ES-I3 (cell line): ENCODE data around the gene KSR1.

Experiments
- H3K36me3 ChIP-seq: 2 replicates; pipeline ENCODE4 v1.6.1; 2013; ENCODE audit warnings: mild to moderate bottlenecking, low read length, control low read depth, moderate library complexity; ENCODE audit not compliant: insufficient read depth
- H3K4me1 ChIP-seq: 2 replicates; pipeline ENCODE4 v1.6.1; 2013; ENCODE audit warnings: mild to moderate bottlenecking, control low read depth, low read length; ENCODE audit not compliant: insufficient read depth
- H3K9ac ChIP-seq: 2 replicates; pipeline ENCODE4 v1.6.1; 2013; ENCODE audit warnings: low read depth, mild to moderate bottlenecking, low read length, moderate library complexity
- H3K9me3 ChIP-seq: 2 replicates; pipeline ENCODE4 v1.6.1; 2013; ENCODE audit warnings: mild to moderate bottlenecking, low read length, moderate library complexity; ENCODE audit not compliant: control insufficient read depth, insufficient read depth

The KSR1 gene

DNA sequence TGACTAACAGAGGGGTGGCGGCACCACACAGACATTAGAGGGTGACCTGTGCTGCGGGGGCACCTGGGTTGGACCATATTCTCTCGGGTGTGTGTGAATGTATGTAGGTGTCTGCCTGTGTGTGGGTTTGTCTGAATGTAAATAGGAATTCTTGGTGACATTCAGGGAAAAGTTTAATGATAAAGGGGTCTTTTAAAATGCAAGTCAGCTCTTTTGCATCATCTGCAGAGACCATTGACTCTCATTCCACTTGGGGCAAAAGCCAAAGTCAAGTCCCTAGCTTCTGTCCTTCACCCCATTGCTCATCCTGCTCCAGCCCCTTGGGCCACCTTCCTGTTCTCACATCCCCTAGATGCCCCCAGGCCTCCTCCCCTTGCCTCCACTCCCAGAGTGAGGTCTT, 23.6 kb downstream of the KSR1 start:
- Histone ChIP-seq H3K36me3 (no peaks in the 10 kb centered on the region), H3K9ac (no peak overlapping the region), H3K9me3 (no peaks in the 10 kb centered on the region), H3K4me1 (peaks cover 48% of the 10 kb centered on the region)

DNA sequence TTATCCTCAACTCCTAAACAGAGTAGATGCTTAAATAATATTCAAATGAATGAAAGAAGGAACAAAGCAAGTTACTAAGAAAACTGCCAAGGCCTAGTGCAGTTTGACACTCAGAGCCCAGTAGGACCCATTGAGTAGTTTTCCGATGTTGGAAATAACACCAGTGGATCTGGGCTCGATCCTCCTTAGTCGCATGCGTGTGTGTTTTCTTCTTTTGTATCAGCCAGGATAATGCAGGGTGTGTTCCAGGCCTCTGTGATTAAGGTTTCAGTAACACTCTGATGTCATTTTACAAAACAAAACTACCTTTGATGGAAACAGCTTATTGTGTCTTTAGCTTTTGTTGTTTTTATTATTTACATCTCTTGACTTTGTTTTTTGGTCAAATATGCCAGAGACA, 24.5 kb downstream of the KSR1 start:
- H3K4me1 ChIP-seq, result peaks cover 42% of the 10 kb centered on the region
- H3K9me3 ChIP-seq, result no peaks in the 10 kb centered on the region
- H3K9ac ChIP-seq, result no peak overlapping the region
- no peaks in the 10 kb centered on the region for H3K36me3 ChIP-seq

DNA sequence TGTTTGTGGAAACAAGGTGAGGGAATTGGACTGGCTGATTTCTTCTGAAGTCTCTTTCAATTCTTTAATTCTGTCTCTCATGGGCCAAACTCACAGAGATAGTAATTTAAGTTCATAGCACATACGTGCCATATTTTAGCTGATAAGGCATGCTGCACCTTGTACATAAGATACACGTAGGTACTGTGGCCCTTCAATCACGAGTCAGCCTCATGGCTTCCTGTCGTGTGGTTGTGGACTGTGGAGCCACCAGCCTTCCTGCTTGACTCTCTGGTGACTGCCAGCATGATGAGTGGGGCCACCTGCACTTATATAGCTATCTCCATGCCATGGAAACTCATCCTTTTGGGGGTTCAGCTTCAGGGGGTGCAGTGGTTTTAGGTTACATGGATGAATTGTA, 25.1 kb downstream of the KSR1 start:
- H3K4me1 ChIP-seq, result peaks cover 39% of the 10 kb centered on the region
- no peaks in the 10 kb centered on the region for H3K36me3 ChIP-seq
- no peaks in the 10 kb centered on the region for H3K9me3 ChIP-seq
- H3K9ac ChIP-seq, result no peak overlapping the region

DNA sequence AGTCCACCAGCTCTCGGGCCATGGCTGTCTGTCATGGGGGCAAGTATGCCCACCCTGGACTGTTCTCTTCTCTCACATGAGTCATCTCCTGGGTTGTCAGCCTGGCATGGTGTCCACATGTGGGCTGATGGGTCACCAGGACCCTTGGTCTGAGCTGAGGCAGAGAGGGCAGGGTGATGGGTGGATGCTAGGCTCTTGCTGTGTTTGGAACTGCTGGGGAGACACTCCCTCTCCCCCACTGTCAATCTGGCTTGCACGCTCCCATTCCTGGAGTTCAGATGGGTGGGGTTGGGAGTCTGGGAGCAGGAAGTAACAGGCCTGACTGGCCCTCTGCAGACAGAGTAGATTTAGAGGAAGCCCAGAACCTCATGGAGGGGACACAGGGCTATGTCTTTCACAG, 28.9 kb downstream of the KSR1 start:
- Histone ChIP-seq H3K36me3 (no peaks in the 10 kb centered on the region), H3K4me1 (peaks cover 20% of the 10 kb centered on the region), H3K9ac (no peak overlapping the region), H3K9me3 (peaks cover 3% of the 10 kb centered on the region; the same call in 1 of the 2 replicates)

DNA sequence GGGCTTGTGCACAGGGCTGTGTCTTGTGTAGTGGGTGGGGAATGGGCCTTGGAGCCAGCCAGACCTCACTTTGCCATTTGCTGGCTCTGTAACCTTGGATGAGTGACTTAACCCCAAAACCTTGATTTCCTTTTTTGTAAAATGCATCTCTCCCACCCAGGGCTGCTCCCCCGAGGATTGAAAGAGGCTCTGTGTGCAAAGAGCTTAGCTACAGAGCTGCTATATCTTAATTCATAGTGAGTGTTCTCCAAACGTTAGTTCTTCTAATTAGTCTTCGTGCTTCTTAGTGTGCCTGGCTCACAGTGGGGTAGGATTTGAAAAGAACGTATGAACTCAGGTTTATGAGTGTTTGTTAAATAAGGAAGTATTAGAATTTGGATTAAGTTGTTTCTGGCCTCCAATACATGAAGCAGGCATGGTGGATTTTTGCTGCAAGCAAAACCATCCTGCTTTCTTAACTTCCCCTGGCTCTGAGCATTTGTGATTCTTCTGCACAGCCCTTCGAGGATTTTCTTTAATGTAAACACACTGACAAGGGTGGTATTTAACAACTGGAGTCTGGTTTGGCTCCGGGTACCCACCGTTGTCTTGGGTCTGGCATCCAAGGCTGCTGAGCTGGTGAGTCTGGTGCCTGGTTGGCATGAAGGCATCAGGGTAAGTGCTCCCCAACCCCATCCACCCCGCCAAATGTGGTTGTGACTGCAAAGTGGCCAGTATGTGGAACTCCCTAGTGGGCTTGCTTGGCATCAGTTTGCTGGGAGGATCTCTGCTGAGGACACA, 29.7 kb downstream of the KSR1 start:
- Histone ChIP-seq H3K9ac (no peak overlapping the region), H3K36me3 (no peaks in the 10 kb centered on the region), H3K9me3 (peaks cover 3% of the 10 kb centered on the region; the same call in 1 of the 2 replicates), H3K4me1 (peaks cover 12% of the 10 kb centered on the region)

DNA sequence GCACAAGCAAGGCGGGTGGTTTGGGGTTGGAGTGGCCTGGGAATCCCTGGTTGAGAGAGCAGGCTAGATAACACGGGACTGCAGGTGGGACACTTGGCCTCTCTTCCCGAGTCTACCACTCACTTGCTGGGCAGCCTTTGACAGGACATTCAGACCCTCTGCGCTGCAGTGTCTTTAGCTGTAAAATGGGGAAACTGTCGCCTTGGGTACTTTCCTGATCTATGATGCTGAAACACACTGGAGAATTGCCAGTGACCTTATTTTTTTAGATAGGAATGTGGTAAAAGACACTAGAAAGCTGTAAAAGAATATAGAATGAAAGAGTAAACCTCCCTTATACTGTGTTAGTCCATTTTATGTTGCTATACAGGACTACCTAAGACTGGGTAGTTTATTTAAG, 30.5 kb downstream of the KSR1 start:
- H3K9me3 ChIP-seq, result peaks cover 3% of the 10 kb centered on the region; the same call in 1 of the 2 replicates
- H3K36me3 ChIP-seq, result no peaks in the 10 kb centered on the region
- H3K9ac ChIP-seq, result no peak overlapping the region
- H3K4me1 ChIP-seq, result peaks cover 13% of the 10 kb centered on the region

DNA sequence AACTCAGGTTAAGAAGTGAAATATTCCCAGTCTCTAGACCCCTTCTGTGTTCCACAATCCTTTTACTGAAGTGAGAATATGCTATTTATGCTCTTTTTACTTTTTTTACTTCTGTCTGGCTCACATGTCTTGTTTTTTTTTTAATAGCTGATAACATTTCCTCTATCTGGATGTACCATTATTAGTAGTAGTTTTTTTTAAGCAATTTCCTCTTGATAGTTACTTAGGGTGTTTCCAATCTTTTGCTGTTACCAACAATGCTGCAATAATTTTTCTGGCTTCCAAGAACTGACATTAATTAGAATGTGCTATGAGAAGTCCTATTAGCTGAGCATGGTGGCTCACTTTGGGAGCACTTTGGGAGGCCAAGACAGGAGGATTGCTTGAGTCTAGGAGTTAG, 32.0 kb downstream of the KSR1 start:
- no peak overlapping the region for H3K9ac ChIP-seq

DNA sequence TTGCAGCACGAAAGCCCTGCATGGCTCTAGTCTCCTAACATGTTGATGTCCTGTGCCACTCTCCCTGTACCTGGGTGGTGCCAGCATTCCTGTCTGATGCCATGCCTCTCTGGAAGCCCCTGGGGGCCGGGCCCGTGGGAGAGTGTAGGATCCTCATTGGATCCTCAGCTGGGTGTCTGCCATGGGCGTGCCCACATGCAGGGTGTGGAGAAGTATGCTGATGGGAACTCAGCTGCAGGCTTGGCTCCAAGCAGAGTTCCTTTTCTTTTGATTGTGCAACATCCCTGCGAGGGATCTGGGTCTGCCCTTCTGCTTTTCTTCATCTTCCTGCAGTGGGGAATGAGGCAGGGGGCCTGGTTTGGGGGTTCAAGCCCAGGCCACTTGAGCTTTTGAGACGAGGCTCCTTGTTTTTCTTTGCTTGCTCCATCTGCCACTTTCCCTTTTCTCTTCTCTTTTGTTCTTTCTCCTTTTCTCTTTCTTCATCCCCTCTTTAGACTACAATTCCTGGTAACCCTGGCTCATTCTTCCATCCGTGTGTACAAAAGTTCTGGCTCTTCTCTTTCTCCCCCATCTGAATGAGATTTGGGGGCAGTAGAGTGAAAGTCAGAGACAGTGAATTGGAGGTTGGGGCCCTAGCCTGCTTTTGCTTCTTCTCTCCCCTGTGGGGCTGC, 32.9 kb downstream of the KSR1 start:
- Histone ChIP-seq H3K9me3 (peaks cover 3% of the 10 kb centered on the region; the same call in 1 of the 2 replicates), H3K36me3 (no peaks in the 10 kb centered on the region), H3K9ac (no peak overlapping the region), H3K4me1 (peaks cover 37% of the 10 kb centered on the region)

More for the DNA sequence above, 32.0 kb downstream of the KSR1 start:
- peaks cover 28% of the 10 kb centered on the region for H3K4me1 ChIP-seq
- no peaks in the 10 kb centered on the region for H3K36me3 ChIP-seq
- H3K9me3 ChIP-seq, result peaks cover 3% of the 10 kb centered on the region; the same call in 1 of the 2 replicates

DNA sequence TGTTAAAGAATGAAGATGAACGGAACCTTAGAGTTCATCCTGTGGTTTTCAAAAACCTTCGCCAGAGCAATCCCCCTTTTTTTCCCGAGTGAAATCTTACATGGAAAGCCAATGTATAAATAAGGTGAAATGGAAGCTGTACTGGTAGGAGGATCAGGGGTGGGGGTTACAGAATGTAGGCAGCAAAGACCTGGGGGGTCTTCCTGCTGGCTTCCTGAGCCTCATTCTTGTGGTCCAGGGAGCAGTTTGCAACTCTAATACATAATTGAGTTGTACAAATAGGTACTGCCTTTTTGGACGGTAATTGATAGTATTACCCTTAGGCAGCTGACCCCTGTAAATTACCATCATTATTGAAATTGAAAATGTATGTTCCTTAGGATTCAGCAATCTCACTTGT, 34.1 kb downstream of the KSR1 start:
- Histone ChIP-seq H3K36me3 (no peaks in the 10 kb centered on the region), H3K9ac (no peak overlapping the region), H3K4me1 (peaks cover 48% of the 10 kb centered on the region), H3K9me3 (peaks cover 3% of the 10 kb centered on the region; the same call in 1 of the 2 replicates)

DNA sequence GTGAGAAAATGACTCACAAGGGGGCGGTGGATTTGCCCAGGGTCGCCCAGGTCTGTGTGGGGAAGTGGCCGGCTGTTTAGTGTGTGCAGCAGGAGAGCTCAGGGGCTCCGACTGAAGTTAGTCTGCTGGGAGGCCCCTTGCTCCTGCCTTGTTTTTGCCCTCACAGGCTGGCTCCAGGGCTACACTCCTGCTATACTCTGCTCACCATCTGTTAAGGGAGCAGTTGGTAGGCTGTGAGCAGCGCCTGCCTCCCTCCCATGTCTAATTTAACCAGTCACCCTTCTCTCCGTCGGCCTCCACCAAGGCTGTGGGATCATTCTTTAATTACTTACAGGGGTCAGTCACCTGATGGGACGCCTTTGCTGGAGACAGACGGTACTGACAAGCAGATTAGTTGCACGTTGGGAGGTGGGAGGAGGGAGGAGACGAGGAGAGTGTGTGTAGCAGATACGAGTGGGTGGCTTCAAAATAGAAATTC, 35.5 kb downstream of the KSR1 start:
- Histone ChIP-seq H3K4me1 (peaks cover 61% of the 10 kb centered on the region), H3K9ac (no peak overlapping the region), H3K9me3 (peaks cover 3% of the 10 kb centered on the region; the same call in 1 of the 2 replicates), H3K36me3 (no peaks in the 10 kb centered on the region)

DNA sequence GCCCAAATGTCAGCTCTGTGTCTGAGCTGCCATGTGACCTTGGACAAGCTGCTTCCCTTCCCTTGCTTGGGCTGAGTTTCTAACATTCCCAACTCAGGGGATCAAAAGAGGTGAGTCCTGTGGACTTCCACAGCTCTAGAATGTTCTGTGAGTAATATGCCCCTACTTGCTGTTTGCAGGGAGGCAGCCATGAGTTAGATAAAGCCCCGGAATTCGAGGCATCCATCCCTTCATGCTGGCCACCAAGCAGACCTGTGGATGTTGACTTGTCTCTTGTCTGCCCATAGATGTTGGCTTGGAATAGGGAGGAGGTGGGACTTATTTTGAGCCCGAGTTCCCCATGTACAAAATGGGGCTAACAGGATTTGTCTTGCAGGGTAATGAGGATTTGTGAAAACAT, 36.2 kb downstream of the KSR1 start:
- Histone ChIP-seq H3K4me1 (peaks cover 64% of the 10 kb centered on the region), H3K9ac (no peak overlapping the region), H3K36me3 (no peaks in the 10 kb centered on the region), H3K9me3 (peaks cover 3% of the 10 kb centered on the region; the same call in 1 of the 2 replicates)

DNA sequence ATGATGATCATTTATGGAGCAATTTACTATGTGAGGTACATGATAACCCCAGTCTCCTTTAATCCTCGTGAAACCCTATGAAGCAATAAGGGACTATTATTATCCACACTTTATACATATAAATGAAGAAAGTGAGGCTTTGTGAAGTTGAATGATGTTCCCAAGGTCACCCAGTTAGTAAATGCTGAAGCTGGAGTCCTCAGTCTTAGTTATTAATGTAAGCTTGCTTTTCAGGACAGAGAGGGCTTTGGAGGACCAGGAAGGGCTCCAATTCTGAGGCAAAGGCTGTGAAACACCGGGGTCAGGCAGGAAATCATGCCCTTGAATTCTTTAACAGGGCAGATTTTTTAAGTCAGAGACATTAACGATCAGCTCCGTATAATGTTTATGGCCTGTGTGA, 36.8 kb downstream of the KSR1 start:
- no peaks in the 10 kb centered on the region for H3K9me3 ChIP-seq
- H3K4me1 ChIP-seq, result peaks cover 64% of the 10 kb centered on the region
- no peaks in the 10 kb centered on the region for H3K36me3 ChIP-seq
- no peak overlapping the region for H3K9ac ChIP-seq

DNA sequence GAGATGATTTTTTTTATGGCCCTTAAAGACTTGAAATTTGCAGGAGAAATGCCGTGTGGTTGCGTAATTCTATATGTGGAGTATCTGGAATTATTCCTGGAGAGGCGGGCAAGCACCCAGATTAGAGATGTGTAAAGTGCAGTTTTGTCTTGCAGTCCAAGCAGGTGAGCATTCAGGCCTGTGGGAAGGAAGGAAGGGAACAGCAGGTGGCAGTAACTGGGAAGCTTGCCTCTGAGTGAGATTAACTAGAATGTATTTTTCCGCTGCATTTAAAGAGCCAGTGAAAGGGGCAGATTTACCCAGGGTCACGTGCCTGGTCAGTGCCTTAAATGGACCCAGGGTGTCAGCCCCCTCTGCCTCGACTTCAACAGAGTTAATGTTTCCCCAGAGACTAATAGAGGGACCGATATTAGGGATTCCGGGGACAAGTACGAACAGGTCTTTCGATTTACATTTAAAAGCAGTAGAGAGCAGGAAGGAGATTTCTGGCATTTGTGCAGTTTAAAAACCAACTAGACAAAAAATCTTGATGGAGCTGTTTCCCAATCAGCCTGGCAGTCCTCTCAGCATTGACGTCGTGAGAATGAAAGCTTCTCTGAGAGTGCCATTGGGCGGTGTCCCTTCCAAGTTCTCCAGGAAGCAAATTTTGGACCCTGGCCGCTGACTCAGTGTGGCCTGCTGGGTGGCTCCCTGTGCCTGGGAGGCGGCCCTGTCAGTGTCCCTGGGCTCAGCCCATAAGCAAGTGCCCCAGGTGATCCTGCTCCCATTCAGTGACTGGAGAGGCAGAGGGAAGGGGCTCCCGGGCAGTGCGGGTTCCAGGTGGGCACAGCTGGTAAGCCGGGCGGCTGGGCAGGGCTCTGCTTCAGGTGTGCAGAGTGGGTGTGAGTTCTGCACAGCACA, 38.2 kb downstream of the KSR1 start:
- H3K9ac ChIP-seq, result no peak overlapping the region
- H3K4me1 ChIP-seq, result peaks cover 59% of the 10 kb centered on the region
- no peaks in the 10 kb centered on the region for H3K9me3 ChIP-seq
- no peaks in the 10 kb centered on the region for H3K36me3 ChIP-seq

DNA sequence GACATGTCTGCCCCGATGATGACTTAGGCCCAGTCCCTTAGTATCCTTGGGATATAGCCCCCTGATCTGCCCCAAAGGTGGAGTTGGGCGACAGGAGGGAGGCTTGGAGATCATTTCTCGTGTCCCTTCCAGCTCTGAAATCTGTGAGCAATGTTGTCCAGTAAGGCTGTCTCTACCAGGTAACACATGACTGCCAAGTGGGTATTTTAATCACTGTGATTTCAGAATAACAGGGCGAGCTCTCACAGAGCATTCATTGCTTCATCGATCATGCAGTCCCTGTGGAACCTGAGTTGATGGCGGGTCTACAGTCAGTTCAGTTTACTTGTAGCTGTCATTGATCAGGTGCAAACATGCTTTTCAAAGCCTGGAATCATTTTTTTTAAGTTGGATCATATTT, 39.2 kb downstream of the KSR1 start:
- Histone ChIP-seq H3K4me1 (peaks cover 53% of the 10 kb centered on the region), H3K36me3 (no peaks in the 10 kb centered on the region), H3K9ac (no peak overlapping the region), H3K9me3 (peaks cover 3% of the 10 kb centered on the region)
